HG03064 (cell line): ENCODE results near the gene TRAPPC2.
A peak's percentile ranks its signal among the peaks of the same experiment; 100 is the strongest.

Source experiments
- ATAC-seq: cut with Tn5 transposase; IDR thresholded peaks from one replicate; pipeline ENCODE4 v1.9.1; 2021; ENCODE audit warnings: low read depth; ENCODE audit not compliant: unreplicated experiment

Gene TRAPPC2

GRCh38 chrX:13734278-13735172 lies at the start of gene TRAPPC2, which contains the start of gene OFD1:
Gene TRAPPC2 (minus strand): TSS chrX:13734620. CDS start chrX:13719963, 14,657 bp downstream.
Gene OFD1 (plus strand): TSS chrX:13734748. CDS start chrX:13735072, 324 bp downstream.
- peak; percentile 88 for ATAC-seq

- no peak for ATAC-seq
These were observed 46.5 kb upstream of the TRAPPC2 start for GRCh38 chrX:13780868-13781427.

GRCh38 chrX:13778916-13779315 lies 44.5 kb upstream of the TRAPPC2 start:
- ATAC-seq: no peak

GRCh38 chrX:13776387-13776786 lies 42.0 kb upstream of the TRAPPC2 start:
- no peak for ATAC-seq

DNA sequence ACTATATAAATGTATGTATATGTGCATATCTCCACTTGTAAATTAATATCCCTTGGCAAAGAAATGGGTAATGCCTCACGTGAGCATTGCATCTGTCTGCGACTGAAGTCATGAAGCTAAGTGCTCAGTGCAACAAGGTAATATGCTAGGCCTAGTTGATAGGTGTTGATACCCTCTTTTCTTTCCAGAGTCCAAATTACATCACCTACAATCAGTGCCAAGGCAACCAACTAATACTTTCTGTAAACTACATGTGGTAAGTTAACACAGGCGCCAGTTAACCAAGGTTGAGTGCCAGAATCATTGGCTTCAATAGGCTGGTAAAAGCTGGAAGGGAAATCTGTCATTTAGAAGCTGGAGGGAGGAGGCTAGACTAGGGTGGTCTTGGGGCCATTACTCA lies 41.4 kb upstream of the TRAPPC2 start:
- ATAC-seq: no peak

GRCh38 chrX:13774696-13775095 lies 40.3 kb upstream of the TRAPPC2 start:
- no peak for ATAC-seq

DNA sequence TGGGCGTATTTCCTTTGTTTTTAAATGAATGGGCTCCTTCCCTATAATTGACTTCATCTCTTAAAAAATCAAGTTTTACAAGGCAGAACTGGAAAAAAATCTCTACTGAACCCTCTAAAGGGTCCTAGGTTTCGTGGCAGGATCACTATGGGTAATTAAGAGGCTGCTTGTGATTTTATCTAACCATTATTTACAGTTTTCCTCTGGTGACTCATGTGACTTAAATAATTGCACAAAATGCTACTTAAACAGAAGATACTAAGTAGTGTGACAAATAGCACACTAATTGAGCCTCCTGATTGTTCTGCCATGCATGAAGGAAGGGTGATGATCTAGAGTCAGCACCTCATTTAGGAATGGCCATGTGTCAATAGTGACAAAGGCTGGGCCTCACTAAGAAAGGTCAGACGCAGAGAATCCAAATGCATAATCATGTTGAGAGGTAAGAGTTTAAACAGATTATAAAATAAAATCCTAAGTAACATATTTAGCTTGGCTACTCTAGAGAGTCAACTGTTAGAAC lies 35.7 kb upstream of the TRAPPC2 start:
- no peak for ATAC-seq

GRCh38 chrX:13768939-13769338 lies 34.5 kb upstream of the TRAPPC2 start:
- no peak for ATAC-seq

- ATAC-seq: no peak
These were observed 30.3 kb upstream of the TRAPPC2 start for GRCh38 chrX:13764765-13765164.

DNA sequence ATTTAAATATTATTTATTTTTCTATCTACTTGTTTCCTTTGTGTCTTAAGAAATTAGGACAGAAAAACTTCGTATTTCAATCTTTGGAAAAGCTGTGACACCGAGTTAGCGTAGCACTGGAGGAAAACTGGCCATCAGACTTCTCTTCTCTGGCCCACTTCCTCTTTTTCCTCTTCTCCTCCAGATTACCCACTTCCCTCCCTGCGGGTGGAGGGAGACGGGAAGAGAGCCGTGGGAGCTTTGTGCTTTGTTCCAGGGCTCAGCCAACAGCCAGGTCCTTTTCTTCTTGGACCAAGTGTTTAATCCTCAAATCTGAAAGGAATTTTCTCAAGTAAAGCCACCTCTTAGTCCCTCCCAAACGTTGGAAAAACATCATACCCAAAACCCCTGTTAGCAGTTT lies 29.9 kb upstream of the TRAPPC2 start:
- no peak for ATAC-seq

DNA sequence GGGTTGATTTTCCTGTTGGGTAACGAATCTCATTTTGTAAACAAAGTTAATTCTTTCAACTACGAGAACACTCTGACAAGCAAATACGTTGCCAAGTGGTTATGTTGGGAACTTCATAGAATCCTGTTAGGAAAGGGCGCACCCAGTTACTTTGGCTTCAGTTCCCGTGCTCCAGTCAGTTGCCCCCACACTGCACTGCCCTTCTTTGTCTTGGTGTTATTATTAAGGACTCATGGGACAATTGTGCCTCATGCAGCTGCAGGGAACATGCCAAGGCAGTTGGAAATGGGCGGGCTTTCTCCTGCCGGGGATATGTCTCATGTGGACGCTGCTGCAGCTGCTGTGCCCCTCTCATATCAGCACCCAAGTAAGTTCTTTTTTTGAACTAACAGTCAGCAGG lies 29.1 kb upstream of the TRAPPC2 start:
- ATAC-seq: no peak

- ATAC-seq: peak; percentile 68
These were observed 27.4 kb upstream of the TRAPPC2 start for GRCh38 chrX:13761606-13762414.

DNA sequence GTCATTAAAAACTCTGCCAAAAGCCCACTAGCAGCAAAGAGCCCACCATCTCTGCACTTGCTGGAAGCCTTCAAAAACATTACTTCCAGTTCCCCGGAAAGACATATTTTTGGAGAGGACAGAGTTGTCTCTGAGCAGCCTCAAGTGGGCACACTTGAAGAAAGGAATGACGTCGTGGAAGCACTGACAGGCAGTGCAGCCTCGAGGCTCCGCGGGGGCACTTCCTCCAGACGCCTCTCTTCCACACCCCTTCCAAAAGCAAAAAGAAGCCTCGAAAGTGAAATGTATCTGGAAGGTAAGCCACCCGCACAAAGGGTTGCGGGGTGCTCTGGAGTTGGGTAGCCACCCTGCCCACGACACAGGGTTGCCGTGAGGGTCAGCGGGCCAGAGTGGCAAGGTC lies 26.0 kb upstream of the TRAPPC2 start:
- ATAC-seq: no peak

- peak; percentile 56 for ATAC-seq
These were observed 24.8 kb upstream of the TRAPPC2 start for GRCh38 chrX:13759152-13759718.

DNA sequence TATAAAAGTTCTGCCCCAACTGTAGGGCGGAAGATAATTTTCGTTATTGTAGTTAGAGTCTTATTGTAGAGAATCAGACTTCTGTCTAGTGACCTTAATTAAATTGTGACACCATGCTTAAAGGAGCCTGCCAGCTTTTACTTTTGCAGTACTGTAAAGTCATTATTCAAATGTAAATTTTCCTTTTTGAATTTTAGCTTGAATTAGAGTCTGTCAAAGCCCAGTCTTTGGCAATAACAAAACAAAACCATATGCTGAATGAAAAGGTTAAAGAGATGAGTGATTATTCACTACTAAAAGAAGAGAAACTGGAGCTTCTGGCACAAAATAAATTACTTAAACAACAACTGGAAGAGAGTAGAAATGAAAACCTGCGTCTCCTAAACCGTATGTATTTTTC lies 22.0 kb upstream of the TRAPPC2 start:
- ATAC-seq: no peak

DNA sequence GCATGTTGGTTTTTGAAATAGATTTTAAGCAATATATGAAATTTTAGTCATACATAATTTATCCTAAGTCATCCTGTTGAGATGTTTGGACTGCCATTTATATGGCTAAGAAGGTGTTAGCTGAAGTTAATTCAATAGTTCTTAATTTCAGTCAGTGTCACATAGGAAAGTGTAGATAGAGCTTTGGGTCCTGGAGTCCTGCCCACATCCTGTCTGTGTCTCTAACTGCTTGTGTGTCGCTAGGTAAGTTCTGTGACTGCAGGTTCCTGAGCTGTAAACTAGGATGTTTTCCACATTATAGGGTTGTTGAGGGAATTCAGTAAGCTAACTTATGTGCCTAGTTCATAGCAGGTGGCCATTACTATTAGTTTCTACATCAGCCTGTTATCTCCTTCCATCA lies 20.8 kb upstream of the TRAPPC2 start:
- ATAC-seq: no peak

DNA sequence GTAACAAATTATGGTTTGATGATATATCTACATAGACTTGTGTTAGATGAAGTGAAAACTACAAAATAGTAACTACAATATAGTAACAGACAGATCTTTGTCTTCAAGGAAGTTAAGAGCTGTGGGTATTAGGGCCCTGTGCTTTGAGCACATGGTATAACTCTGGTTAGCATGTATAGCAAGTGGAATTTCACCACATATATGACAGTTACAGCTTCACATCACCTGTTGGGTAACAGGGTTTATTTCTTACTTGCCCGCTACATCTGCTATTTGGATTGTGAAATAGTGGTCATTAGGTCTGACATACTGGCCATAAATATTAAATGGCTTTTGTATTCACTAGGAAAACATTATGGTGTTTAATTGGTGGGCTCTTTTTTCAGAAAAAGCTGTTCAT lies 20.3 kb upstream of the TRAPPC2 start:
- no peak for ATAC-seq

DNA sequence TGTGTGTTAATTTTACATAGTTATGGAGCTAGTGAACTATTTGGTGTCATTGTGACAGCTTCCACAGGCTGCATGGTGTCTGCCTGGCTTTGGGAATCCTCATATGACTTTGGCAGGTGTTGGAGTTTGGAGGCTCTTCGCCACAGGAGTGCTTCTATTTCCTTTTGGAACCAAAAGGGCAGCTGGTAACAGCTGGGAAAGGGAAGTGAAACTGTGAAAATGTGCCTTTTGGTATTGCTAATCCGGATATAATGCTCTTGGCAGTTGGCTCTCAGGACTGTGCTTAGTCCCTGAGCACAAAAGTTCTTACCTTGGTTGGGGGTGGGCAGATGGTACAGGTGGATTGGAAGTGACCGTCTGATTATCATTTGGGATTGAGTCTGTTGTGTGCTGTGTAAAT lies 18.2 kb upstream of the TRAPPC2 start:
- ATAC-seq: peak; percentile 66

GRCh38 chrX:13752141-13752540 lies 17.7 kb upstream of the TRAPPC2 start:
- ATAC-seq: no peak

DNA sequence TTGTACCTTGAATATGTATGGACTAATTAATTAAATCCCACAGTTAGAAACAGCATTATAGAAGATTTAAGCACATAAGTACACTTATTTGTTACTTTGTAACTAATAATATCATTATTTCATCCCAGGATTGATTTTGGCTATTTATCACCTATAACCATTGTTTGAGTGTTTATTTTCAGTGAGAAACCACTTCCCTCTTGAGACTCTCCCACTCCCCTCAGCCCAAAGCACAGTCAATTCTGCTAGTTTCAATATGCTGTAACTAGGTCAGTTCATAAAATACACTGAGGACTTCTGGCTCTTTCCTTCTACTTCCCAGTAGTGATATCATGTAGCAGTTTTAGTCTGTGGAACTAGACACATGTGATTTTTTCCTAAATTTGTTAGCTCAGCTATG lies 16.4 kb upstream of the TRAPPC2 start:
- ATAC-seq: peak; percentile 46

- no peak for ATAC-seq
These were observed 15.8 kb upstream of the TRAPPC2 start for GRCh38 chrX:13750204-13750603.
